ENCODE data around the gene ZMAT3. TPM values are rescaled to one million over a fixed set of nuclear protein-coding genes. Genes with fewer than 3 reads are reported as not detected.

Gene ZMAT3
- total and polyA plus RNA-seq, 4 donors: 1.9 to 5.4 (median 2.8) TPM

GRCh38 chr3:179005706-179006105 lies 65.9 kb downstream of the ZMAT3 start:
- Histone ChIP-seq H3K4me1 (ENCODE audit: control insufficient read depth in 4 of 4, insufficient read depth in 4 of 4, low read length in 3 of 4) (no peaks in the 10 kb centered on the region), H3K4me3 (ENCODE audit: low read depth in 1 of 3, low read length in 3 of 3) (no peak overlapping the region), H3K9me3 (ENCODE audit: control insufficient read depth in 4 of 4, low read length in 3 of 4) (no peaks in the 10 kb centered on the region), H3K27ac (ENCODE audit: low read depth in 1 of 2, low read length in 2 of 2) (no peak overlapping the region), H3K9ac (ENCODE audit: low read depth in 1 of 2, low read length in 2 of 2) (no peak overlapping the region), H3K27me3 (ENCODE audit: control insufficient read depth in 4 of 4, insufficient read depth in 4 of 4, low read length in 3 of 4) (no peaks in the 10 kb centered on the region), H3K36me3 (ENCODE audit: control insufficient read depth in 4 of 4, insufficient read depth in 3 of 4, low read depth in 1 of 4, low read length in 3 of 4) (no peaks in the 10 kb centered on the region)
- DNase-seq (ENCODE audit: low spot score): no peak
- WGBS: 96% methylated on average over 2 of the region's 2 CpGs
- TF ChIP-seq HNF4G (IDR thresholded peaks at IDR 0.05) (no peak), FOXA2 (IDR thresholded peaks at IDR 0.05) (no peak), JUND (IDR thresholded peaks at IDR 0.05) (no peak), FOXA1 (IDR thresholded peaks at IDR 0.05) (no peak), YY1 (IDR thresholded peaks at IDR 0.05) (no peak), GABPA (IDR thresholded peaks at IDR 0.05 in 1 of 2, conservative IDR thresholded peaks at IDR 0.05 in 1 of 2) (no peak), CTCF (IDR thresholded peaks at IDR 0.05; ENCODE audit: low read depth, low read length, missing input control) (no peak), RAD21 (IDR thresholded peaks at IDR 0.05) (no peak), REST (IDR thresholded peaks at IDR 0.05) (no peak)

GRCh38 chr3:179005213-179005612 lies 66.4 kb downstream of the ZMAT3 start:
- WGBS: 90% methylated on average over 4 of the region's 4 CpGs
- Histone ChIP-seq H3K4me3 (ENCODE audit: low read depth in 1 of 3, low read length in 3 of 3) (no peak overlapping the region), H3K27ac (ENCODE audit: low read depth in 1 of 2, low read length in 2 of 2) (no peak overlapping the region), H3K4me1 (ENCODE audit: control insufficient read depth in 4 of 4, insufficient read depth in 4 of 4, low read length in 3 of 4) (no peaks in the 10 kb centered on the region), H3K9me3 (ENCODE audit: control insufficient read depth in 4 of 4, low read length in 3 of 4) (no peaks in the 10 kb centered on the region), H3K9ac (ENCODE audit: low read depth in 1 of 2, low read length in 2 of 2) (no peak overlapping the region), H3K27me3 (ENCODE audit: control insufficient read depth in 4 of 4, insufficient read depth in 4 of 4, low read length in 3 of 4) (no peaks in the 10 kb centered on the region), H3K36me3 (ENCODE audit: control insufficient read depth in 4 of 4, insufficient read depth in 3 of 4, low read depth in 1 of 4, low read length in 3 of 4) (no peaks in the 10 kb centered on the region)
- no peak for DNase-seq (ENCODE audit: low spot score)
- no peak for TF ChIP-seq CTCF (IDR thresholded peaks at IDR 0.05; ENCODE audit: low read depth, low read length, missing input control)
- TF ChIP-seq RXRA (IDR thresholded peaks at IDR 0.05): no peak
- TF ChIP-seq JUND (IDR thresholded peaks at IDR 0.05): no peak
- TF ChIP-seq EGR1 (IDR thresholded peaks at IDR 0.05; ENCODE audit: low read depth in 2 of 2): no peak
- no peak for TF ChIP-seq MAX (IDR thresholded peaks at IDR 0.05)

Measured in liver (tissue), 9 donors.